ENCODE results near the gene MT1G.
A peak's percentile ranks its signal among the peaks of the same experiment; 100 is the strongest.
"Not testable (repeated sequence)": the region's sequence is repeated elsewhere in the genome, so short reads cannot be mapped to it uniquely, and the experiment has no call there.

Gene MT1G

GRCh38 chr16:56684256-56684925 is 16.5 kb upstream of the MT1G start:
- DNase-seq: no peak

GRCh38 chr16:56683424-56684172 is 15.7 kb upstream of the MT1G start:
- no peak for DNase-seq

- DNase-seq: no peak
Observed at GRCh38 chr16:56682703-56683397, 15.0 kb upstream of the MT1G start.

GRCh38 chr16:56681939-56682702 is 14.3 kb upstream of the MT1G start, which contains the start of gene MT1X:
Gene MT1X, plus strand, starts transcription at chr16:56682470. Its CDS starts 71 bp downstream, at chr16:56682541.
- peak; percentile 89 for DNase-seq

GRCh38 chr16:56679818-56680217 is 12.0 kb upstream of the MT1G start:
- DNase-seq: no peak

- no peak for DNase-seq
Observed at GRCh38 chr16:56679078-56679730, 11.3 kb upstream of the MT1G start.

- no peak for DNase-seq
Observed at GRCh38 chr16:56677474-56677873, 9.6 kb upstream of the MT1G start.

- peak; percentile 37 for DNase-seq
Observed at GRCh38 chr16:56675685-56676210, 7.9 kb upstream of the MT1G start.

- not testable (repeated sequence) for DNase-seq
Observed at GRCh38 chr16:56674570-56674969, 6.7 kb upstream of the MT1G start.

- peak; percentile 25 for DNase-seq
Observed at GRCh38 chr16:56673921-56674320, 6.1 kb upstream of the MT1G start.

- no peak for DNase-seq
Observed at GRCh38 chr16:56672761-56673536, 5.1 kb upstream of the MT1G start.

- DNase-seq: not testable (repeated sequence)
Observed at GRCh38 chr16:56672171-56672570, 4.3 kb upstream of the MT1G start.

GRCh38 chr16:56671691-56672090 is 3.8 kb upstream of the MT1G start:
- not testable (repeated sequence) for DNase-seq

- DNase-seq: no peak
Observed at GRCh38 chr16:56670620-56670934, 2.7 kb upstream of the MT1G start.

GRCh38 chr16:56669840-56670619 is 2.2 kb upstream of the MT1G start:
- no peak for DNase-seq

GRCh38 chr16:56669005-56669839 is 1.4 kb upstream of the MT1G start, which contains the start of gene MT1H:
Gene MT1H, plus strand, starts transcription at chr16:56669814. Its CDS starts 71 bp downstream, at chr16:56669885.
- DNase-seq: no peak

GRCh38 chr16:56665286-56666261 is 2.3 kb downstream of the MT1G start:
- DNase-seq: not testable (repeated sequence)

GRCh38 chr16:56664506-56664905 is 3.4 kb downstream of the MT1G start:
- no peak for DNase-seq

All from CD4-positive, alpha-beta T cell treated with Interleukin-21 for 1 hour (primary cell).